ENCODE data around the gene F10.

F10 gene

DNA sequence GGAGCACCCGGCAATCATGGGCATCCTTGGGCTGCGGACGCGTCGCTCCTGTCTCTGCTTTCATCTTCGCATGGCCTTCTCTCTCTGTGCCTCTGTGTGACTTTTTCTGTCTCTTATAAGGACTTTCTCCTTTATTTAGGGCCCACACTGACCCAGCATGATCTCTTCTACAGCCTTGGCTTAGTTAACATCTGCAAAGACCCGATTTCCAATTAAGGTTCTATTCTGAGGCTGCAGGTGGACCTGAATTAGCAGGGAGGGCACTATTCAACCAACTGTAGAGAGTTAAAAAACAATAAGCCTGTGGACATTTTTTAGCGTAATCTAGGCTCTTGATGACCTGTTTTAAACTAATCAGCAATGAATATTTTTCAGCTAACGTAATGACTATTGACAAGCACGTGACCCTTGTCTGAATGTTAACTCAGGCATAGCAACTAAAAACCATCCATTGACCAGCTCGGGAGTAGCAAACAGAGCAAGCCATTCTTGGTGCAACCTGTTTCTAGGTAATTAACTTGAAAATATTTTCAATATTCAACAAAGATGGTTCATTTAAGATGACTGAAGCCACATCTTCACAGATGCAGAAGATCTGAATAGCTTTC lies 15.2 kb downstream of the F10 start:
- H3K4me3 Mint-ChIP-seq = no peak overlapping the region
- H3K27ac Mint-ChIP-seq = no peak overlapping the region
- ATAC-seq (replicated peaks) (no peak), DNase-seq (no peak)
- peaks cover 0 to 7% of the 10 kb centered on the region in 2 donors for H3K27me3 Mint-ChIP-seq
- no peaks in the 10 kb centered on the region for H3K9me3 Mint-ChIP-seq
- no peaks in the 10 kb centered on the region for H3K36me3 Mint-ChIP-seq (ENCODE audit: insufficient read depth)
- peaks cover 0 to 3% of the 10 kb centered on the region in 2 donors for H3K4me1 Mint-ChIP-seq (ENCODE audit: low read depth in 2 of 2)

DNA sequence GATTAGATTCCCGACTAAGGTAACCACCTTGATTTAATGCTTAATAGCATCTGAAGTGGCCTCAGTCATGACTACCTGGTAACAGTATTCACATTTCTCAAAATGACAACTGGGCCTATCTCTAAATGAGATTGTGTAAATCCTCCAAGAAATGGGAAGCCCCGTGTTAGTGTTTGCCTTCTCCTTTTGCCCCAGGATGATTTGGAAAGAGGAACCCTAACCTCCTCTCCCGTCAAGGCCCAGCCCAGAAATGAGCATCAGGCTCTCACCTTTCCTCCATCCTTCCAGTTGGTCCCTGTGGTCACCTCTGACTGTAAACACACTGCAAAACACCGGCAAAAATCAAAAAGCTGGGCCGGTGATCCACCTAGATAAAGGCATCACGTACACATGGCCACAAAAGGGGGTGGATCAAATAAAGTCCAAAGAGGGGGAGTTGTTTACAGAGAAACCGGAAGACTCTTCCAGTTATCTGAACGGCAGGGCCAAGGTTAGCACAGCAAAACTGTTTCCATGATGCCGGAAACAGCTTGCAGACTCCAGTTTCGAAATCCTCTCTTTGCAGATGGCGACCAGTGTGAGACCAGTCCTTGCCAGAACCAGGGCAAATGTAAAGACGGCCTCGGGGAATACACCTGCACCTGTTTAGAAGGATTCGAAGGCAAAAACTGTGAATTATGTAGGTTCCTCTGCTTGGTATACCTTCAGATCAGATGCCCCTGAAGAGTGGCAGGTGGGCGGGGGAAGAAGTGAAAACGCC lies 16.4 kb downstream of the F10 start:
- no peaks in the 10 kb centered on the region for H3K36me3 Mint-ChIP-seq (ENCODE audit: insufficient read depth)
- no peaks in the 10 kb centered on the region for H3K9me3 Mint-ChIP-seq
- H3K4me1 Mint-ChIP-seq (ENCODE audit: low read depth in 2 of 2) = peaks cover 0 to 3% of the 10 kb centered on the region in 2 donors
- DNase-seq = no peak
- peaks cover 0 to 7% of the 10 kb centered on the region in 2 donors for H3K27me3 Mint-ChIP-seq
- no peak for ATAC-seq (replicated peaks)
- no peak overlapping the region for H3K4me3 Mint-ChIP-seq
- H3K27ac Mint-ChIP-seq = no peak overlapping the region

- DNase-seq (no peak), ATAC-seq (replicated peaks) (no peak)
- no peaks in the 10 kb centered on the region for H3K9me3 Mint-ChIP-seq
- peaks cover 0 to 3% of the 10 kb centered on the region in 2 donors for H3K4me1 Mint-ChIP-seq (ENCODE audit: low read depth in 2 of 2)
- H3K4me3 Mint-ChIP-seq = no peak overlapping the region
- no peaks in the 10 kb centered on the region for H3K36me3 Mint-ChIP-seq (ENCODE audit: insufficient read depth)
- no peak overlapping the region for H3K27ac Mint-ChIP-seq
- peaks cover 0 to 7% of the 10 kb centered on the region in 2 donors for H3K27me3 Mint-ChIP-seq
Measured at GRCh38 chr13:113139577-113139976, 17.0 kb downstream of the F10 start.

DNA sequence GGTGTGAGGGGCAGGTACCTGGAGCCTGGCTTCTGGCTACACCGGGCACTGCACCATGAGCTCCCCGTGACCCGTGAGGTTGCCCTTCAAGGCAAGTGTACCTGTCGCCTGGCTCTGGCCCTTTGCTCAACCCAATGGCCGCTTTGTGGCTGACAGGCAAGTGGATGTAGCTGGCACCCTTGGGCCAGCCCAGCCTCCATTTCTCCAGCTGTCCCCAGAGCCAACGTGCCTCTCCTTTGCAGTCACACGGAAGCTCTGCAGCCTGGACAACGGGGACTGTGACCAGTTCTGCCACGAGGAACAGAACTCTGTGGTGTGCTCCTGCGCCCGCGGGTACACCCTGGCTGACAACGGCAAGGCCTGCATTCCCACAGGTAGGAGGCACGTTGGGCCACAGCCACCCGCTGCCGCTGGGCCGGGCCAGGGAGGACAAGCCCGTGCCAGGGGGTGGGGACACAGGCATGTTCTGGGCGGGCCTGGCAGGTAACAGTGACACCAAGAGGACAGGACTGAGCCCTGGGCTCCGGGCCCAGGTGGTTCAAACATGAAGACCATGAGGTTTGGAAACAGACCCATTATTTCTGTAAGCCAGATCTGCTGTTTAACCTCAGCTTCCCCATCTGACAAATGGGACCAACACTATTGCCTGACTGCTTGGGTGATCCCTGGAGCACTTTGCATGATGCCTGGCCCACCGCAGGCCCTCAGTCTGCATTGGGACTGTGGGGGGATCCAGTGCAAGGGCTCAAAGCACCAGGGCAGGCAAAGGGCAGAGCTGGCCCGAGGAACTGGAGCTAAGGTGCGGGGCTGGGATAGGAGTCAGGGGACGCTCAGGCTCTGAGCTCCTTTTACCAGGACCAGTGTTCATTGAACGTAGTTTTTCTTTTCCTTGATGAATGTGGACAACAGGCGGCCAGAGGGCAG lies 18.3 kb downstream of the F10 start:
- H3K27ac Mint-ChIP-seq = no peak overlapping the region
- H3K9me3 Mint-ChIP-seq = no peaks in the 10 kb centered on the region
- no peak overlapping the region for H3K4me3 Mint-ChIP-seq
- peaks cover 0 to 3% of the 10 kb centered on the region in 2 donors for H3K4me1 Mint-ChIP-seq (ENCODE audit: low read depth in 2 of 2)
- ATAC-seq (replicated peaks) (no peak), DNase-seq (no peak)
- H3K27me3 Mint-ChIP-seq = peaks cover 0 to 12% of the 10 kb centered on the region in 2 donors
- no peaks in the 10 kb centered on the region for H3K36me3 Mint-ChIP-seq (ENCODE audit: insufficient read depth)

DNA sequence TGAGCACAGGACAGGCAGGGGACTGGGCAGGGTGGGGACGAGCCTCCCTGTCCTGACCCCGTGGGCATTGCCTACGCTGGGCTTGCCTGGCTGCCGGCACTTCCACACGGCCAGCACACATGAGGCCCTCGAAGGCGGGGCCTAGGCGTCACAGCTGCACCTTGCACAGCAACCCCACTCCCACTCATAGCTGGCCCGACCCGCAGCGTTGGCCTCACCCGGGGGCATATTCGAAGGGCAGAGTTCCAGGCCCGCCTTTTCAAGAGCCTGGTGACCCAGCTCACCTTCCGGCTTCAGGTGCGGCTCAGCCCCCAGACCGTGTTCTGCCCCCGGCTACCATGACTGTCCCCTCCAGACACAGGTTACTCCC lies 19.0 kb downstream of the F10 start:
- no peak for DNase-seq
- Mint-ChIP-seq H3K27me3 (peaks cover 0 to 18% of the 10 kb centered on the region in 2 donors), H3K36me3 (ENCODE audit: insufficient read depth) (no peaks in the 10 kb centered on the region), H3K9me3 (no peaks in the 10 kb centered on the region), H3K27ac (no peak overlapping the region), H3K4me1 (ENCODE audit: low read depth in 2 of 2) (peaks cover 0 to 3% of the 10 kb centered on the region in 2 donors), H3K4me3 (no peak overlapping the region)
- no peak for ATAC-seq (replicated peaks)

- no peaks in the 10 kb centered on the region for H3K9me3 Mint-ChIP-seq
- DNase-seq (no peak), ATAC-seq (replicated peaks) (no peak)
- no peak overlapping the region for H3K27ac Mint-ChIP-seq
- H3K27me3 Mint-ChIP-seq = peaks cover 0 to 20% of the 10 kb centered on the region in 2 donors
- no peaks in the 10 kb centered on the region for H3K36me3 Mint-ChIP-seq (ENCODE audit: insufficient read depth)
- no peaks in the 10 kb centered on the region for H3K4me1 Mint-ChIP-seq (ENCODE audit: low read depth in 2 of 2)
- no peak overlapping the region for H3K4me3 Mint-ChIP-seq
Measured at GRCh38 chr13:113142876-113143275, 20.3 kb downstream of the F10 start.

DNA sequence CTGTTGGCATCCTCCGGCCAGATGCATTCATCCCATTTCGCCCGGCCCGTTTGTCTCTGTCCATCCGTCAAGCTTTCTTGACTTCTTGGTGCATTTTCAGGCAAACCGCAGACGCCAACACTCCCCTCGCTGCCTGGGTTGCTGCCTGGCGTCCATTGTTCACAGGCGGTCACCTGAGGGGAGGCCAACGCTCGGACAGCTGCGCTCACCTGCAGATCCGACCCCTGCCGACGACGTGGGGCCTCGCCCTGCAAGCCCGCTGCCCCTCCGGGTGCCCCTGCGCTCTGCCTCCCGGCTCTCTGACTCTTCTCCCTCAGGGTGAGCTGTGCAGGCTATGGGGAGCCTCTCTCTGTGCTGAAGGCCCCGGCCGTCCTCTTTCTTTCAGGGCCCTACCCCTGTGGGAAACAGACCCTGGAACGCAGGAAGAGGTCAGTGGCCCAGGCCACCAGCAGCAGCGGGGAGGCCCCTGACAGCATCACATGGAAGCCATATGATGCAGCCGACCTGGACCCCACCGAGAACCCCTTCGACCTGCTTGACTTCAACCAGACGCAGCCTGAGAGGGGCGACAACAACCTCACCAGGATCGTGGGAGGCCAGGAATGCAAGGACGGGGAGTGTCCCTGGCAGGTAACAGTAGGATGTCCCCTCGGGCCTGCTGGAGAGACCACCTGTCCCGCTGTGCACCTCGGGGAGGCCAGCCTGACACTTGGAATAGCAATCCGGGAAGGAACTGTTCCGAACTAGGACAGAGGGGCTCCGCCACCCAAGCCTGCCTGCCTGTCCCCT lies 21.1 kb downstream of the F10 start:
- H3K36me3 Mint-ChIP-seq (ENCODE audit: insufficient read depth) = no peaks in the 10 kb centered on the region
- DNase-seq (no peak), ATAC-seq (replicated peaks) (no peak)
- H3K9me3 Mint-ChIP-seq = no peaks in the 10 kb centered on the region
- H3K4me1 Mint-ChIP-seq (ENCODE audit: low read depth in 2 of 2) = no peaks in the 10 kb centered on the region
- no peak overlapping the region for H3K4me3 Mint-ChIP-seq
- H3K27me3 Mint-ChIP-seq = peaks cover 0 to 20% of the 10 kb centered on the region in 2 donors
- H3K27ac Mint-ChIP-seq = no peak overlapping the region

DNA sequence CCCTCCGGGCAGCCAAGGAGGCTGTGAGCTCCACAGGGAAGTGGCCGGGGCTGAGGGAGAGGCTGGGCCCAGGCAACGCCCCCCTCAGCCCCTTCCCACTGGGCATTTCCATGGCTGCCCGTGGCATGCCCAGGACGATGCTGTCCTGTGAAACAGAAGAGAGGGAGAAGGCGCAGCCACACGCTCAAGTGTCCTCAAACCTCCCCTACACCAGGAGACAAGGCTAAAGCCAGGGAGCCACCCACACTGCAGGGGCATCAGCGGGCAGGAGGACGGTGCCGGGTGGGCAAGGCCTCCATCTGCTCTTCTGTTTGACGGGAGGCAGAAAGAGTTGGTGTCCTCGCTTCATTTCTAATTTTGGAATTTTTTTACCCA lies 21.6 kb downstream of the F10 start:
- H3K9me3 Mint-ChIP-seq = no peaks in the 10 kb centered on the region
- H3K4me3 Mint-ChIP-seq = no peak overlapping the region
- H3K27me3 Mint-ChIP-seq = peaks cover 0 to 20% of the 10 kb centered on the region in 2 donors
- H3K27ac Mint-ChIP-seq = no peak overlapping the region
- ATAC-seq (replicated peaks) (no peak), DNase-seq (no peak)
- no peaks in the 10 kb centered on the region for H3K4me1 Mint-ChIP-seq (ENCODE audit: low read depth in 2 of 2)
- H3K36me3 Mint-ChIP-seq (ENCODE audit: insufficient read depth) = no peaks in the 10 kb centered on the region

- Mint-ChIP-seq H3K9me3 (no peaks in the 10 kb centered on the region), H3K27me3 (peaks cover 0 to 20% of the 10 kb centered on the region in 2 donors), H3K36me3 (ENCODE audit: insufficient read depth) (no peaks in the 10 kb centered on the region), H3K4me3 (no peak overlapping the region), H3K27ac (no peak overlapping the region), H3K4me1 (ENCODE audit: low read depth in 2 of 2) (no peaks in the 10 kb centered on the region)
- ATAC-seq (replicated peaks) = no peak
- DNase-seq = no peak
Measured at GRCh38 chr13:113145496-113145895, 22.9 kb downstream of the F10 start.

DNA sequence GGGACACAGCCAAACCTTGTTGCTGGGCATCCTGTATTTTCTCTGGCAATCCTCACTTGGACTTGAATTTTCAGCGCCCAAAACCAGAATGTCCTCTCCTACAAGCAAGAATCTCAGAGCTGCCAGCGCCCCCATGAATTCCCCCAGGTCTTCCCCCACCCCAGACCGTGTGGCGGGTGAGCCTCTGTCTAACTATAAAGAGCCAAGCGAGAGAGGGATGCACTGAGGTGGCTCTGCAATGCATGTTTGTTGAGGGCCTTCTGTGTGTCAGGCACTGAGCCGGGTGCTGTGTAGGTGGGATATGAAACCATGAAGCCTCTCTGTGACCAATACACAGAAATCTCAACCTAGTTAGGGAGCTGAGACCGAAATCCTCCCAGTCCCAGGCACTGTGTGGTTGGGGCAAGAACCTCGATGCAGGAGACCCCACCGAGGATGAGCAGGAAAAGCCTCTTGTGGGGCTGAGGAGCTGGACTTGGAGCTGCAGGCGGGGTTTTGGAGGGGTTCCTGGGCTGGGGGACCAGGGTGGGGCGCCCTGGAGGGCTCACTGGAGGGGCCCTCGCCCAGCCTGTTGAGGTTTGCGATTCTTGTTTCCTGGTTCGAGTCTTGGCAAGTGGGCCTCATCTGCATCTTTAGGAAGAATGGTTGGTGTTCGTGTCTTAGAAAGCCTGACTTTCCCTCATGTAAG lies 23.5 kb downstream of the F10 start:
- no peak for DNase-seq
- Mint-ChIP-seq H3K9me3 (no peaks in the 10 kb centered on the region), H3K4me1 (ENCODE audit: low read depth in 2 of 2) (no peaks in the 10 kb centered on the region), H3K4me3 (no peak overlapping the region), H3K27ac (no peak overlapping the region), H3K36me3 (ENCODE audit: insufficient read depth) (no peaks in the 10 kb centered on the region), H3K27me3 (peaks cover 0 to 20% of the 10 kb centered on the region in 2 donors)
- ATAC-seq (replicated peaks) = no peak

GRCh38 chr13:113146750-113147149 lies 24.2 kb downstream of the F10 start:
- no peaks in the 10 kb centered on the region for H3K9me3 Mint-ChIP-seq
- H3K36me3 Mint-ChIP-seq (ENCODE audit: insufficient read depth) = no peaks in the 10 kb centered on the region
- DNase-seq (no peak), ATAC-seq (replicated peaks) (no peak)
- H3K4me3 Mint-ChIP-seq = no peak overlapping the region
- H3K4me1 Mint-ChIP-seq (ENCODE audit: low read depth in 2 of 2) = no peaks in the 10 kb centered on the region
- peak overlapping the region in 1 of 2 donors; percentile 67 for H3K27ac Mint-ChIP-seq
- H3K27me3 Mint-ChIP-seq = peaks cover 0 to 20% of the 10 kb centered on the region in 2 donors

- Mint-ChIP-seq H3K9me3 (no peaks in the 10 kb centered on the region), H3K27me3 (peaks cover 0 to 20% of the 10 kb centered on the region in 2 donors), H3K4me1 (ENCODE audit: low read depth in 2 of 2) (peaks cover 2 to 3% of the 10 kb centered on the region in 2 donors), H3K27ac (peak overlapping the region in 1 of 2 donors; percentile 67), H3K36me3 (ENCODE audit: insufficient read depth) (peaks cover 2% of the 10 kb centered on the region), H3K4me3 (no peak overlapping the region)
- no peak for DNase-seq
- no peak for ATAC-seq (replicated peaks)
Measured at GRCh38 chr13:113147206-113147605, 24.6 kb downstream of the F10 start.

Measured in effector memory CD8-positive, alpha-beta T cell (primary cell).